NCI-H446 (cell line): ENCODE results near the gene SLC3A2.

Source experiments
- DNase-seq, 2 experiments: peaks; one replicate each; lab custom pipeline; 2025; lab: John Stamatoyannopoulos, UW

SLC3A2 gene

DNA sequence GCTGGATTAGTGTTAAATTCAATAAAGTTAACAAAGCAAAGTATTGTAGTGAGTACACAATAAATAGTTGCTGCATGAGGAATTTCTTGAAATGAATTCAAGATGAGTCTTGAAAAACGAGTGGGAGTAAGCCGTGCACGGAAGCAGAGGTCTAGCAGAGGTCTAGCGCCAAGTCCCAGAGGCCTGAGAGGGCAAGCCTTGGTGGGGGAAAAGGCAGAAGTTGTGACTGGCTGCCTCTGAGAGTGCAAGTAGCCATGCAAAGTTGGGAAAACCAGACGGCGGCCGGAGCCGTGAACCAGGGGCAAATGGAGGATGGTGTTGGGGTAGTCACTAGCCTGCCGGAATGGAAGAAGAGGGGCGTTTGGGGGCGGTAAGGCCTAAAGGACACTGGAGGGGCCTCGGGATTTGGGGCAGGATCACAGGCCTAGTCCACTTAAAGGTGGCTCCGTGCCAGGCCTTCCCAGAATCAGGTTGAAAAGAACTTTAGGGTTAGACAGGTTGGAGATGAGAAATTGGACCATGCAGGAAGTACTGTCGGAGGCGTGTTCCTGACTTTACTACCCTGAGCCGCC lies 379 bp upstream of the SLC3A2 start:
- no peak for DNase-seq

DNA sequence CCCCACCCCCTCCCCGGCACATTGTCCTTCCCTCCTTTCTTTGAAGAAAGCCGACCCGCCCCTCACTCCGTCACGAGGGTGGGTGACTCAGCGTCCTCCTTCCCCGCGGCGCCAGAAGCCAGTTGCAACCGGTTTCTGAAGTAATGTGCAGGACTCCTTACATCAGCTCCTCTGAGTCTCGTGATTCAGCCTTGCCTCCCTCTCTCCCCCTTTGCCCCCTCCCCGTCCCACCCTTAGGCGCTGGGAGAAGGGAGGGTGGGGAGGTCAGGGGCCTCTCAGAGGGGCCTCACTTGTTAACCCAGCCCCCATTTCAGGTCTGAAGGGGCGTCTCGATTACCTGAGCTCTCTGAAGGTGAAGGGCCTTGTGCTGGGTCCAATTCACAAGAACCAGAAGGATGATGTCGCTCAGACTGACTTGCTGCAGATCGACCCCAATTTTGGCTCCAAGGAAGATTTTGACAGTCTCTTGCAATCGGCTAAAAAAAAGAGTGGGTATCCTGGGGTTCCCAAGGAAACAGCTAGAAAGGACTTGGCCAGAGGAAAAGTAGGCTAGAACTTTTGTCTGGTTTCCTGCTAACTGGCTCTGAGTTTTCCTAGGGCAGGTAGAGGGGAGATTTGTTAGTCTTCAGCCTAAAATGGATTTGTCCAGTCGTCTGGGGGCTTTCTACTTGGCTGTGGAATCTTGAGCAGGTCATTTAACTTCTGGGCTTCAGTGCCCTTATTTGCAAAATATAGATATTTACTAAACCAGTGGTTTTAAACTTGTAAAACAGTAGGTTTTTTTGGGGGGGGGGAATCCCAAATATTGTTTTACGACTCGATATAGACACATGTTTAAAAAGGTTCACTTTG lies 1.1 kb downstream of the SLC3A2 start:
- peak; percentile 89 to 90 for DNase-seq

DNA sequence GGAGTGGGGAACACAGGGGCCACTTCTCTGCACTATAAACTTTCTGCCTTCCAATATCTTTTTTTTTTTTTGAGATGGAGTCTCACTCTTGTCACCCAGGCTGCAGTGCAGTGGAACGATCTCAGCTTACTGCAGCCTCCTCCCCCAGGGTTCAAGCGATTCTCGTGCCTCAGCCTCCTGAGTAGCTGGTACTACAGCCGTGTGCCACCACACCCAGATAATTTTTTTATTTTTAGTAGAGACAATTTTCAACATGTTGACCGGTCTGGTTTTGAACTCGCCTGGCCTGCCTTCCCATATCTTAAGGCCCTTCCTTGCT lies 1.7 kb downstream of the SLC3A2 start:
- DNase-seq: no peak

DNA sequence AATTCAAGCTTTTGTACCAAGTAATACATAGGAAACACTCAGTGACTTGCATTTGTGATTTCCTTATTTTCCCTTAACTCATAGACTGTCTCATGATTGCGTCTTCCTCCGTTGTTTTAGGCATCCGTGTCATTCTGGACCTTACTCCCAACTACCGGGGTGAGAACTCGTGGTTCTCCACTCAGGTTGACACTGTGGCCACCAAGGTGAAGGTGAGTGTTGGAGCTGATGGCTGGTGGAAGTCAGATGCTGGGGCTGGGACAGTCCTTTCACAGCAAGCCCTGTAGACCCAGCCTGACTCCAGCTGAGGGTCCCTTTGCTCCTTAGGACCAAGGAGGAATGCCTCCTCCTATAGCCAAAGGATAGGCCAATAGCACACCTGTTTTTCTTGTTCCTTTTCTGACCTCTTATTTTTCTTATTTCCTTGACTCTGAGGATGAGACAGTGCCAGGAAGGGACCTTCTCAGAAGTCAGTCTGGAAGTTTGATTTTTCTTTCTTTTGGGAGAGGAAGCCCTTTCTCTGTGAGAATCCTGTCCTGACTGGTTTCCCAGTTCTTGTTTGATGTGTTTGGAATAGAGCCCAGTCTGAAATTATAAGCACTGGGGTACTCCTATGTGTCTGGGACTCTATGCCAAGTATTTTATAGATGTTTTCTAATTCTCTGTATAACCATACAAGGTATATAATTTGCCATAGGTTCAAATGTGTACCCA lies 2.2 kb downstream of the SLC3A2 start:
- DNase-seq: no peak

DNA sequence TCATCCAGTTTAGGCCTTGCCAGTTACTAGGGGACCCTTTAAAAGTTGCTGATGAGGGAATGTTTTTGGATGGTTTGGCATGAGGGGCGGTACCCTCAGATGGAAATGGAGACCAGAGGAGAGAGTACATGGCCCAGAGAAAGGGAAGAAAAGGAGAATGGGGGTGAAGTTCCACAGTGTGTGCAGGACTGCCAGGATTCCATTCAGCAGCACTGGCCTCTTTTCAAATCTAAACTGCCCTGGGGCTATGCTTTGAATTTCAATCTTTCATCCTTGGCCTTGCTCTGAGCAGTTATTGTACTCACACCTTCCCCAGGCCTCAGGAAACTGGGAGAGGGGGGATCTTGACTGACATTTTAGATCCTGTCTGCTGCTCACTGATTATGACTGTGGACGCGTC lies 3.0 kb downstream of the SLC3A2 start:
- no peak for DNase-seq

DNA sequence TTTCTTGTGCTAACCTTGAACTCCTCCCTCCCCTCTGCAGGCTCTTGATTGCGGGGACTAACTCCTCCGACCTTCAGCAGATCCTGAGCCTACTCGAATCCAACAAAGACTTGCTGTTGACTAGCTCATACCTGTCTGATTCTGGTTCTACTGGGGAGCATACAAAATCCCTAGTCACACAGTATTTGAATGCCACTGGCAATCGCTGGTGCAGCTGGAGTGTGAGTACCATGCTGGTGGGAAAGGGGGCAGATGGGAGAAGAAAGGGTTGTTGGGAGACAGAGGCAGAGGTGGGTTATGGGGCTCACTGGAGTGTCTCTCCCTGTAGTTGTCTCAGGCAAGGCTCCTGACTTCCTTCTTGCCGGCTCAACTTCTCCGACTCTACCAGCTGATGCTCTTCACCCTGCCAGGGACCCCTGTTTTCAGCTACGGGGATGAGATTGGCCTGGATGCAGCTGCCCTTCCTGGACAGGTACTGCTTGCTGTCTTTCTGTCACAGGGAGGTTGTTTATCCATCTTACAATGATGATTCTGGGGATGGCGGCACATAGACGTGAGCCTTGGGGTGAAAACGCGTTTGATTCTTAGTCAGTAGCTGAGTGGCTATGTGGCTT lies 4.5 kb downstream of the SLC3A2 start:
- no peak for DNase-seq

DNA sequence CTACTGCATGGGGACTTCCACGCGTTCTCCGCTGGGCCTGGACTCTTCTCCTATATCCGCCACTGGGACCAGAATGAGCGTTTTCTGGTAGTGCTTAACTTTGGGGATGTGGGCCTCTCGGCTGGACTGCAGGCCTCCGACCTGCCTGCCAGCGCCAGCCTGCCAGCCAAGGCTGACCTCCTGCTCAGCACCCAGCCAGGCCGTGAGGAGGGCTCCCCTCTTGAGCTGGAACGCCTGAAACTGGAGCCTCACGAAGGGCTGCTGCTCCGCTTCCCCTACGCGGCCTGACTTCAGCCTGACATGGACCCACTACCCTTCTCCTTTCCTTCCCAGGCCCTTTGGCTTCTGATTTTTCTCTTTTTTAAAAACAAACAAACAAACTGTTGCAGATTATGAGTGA lies 7.7 kb downstream of the SLC3A2 start:
- no peak for DNase-seq

DNA sequence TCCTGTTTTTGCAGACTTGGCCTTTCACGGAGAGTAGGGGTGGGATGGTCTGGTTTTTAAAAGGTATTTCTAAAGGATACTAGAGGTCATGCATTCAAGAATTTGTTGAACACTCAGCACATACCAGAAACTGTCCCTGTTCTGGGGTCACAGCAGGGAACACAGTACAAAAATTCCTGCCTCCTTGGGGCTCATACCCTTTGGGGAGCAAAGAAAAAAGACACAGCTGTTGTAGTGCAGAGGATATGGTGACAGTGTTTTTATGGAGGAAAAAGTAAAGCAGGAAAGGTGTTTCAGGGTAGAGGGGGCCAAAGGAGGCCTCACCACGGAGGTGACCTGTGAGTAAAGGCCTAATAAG lies 8.4 kb downstream of the SLC3A2 start:
- no peak for DNase-seq

DNA sequence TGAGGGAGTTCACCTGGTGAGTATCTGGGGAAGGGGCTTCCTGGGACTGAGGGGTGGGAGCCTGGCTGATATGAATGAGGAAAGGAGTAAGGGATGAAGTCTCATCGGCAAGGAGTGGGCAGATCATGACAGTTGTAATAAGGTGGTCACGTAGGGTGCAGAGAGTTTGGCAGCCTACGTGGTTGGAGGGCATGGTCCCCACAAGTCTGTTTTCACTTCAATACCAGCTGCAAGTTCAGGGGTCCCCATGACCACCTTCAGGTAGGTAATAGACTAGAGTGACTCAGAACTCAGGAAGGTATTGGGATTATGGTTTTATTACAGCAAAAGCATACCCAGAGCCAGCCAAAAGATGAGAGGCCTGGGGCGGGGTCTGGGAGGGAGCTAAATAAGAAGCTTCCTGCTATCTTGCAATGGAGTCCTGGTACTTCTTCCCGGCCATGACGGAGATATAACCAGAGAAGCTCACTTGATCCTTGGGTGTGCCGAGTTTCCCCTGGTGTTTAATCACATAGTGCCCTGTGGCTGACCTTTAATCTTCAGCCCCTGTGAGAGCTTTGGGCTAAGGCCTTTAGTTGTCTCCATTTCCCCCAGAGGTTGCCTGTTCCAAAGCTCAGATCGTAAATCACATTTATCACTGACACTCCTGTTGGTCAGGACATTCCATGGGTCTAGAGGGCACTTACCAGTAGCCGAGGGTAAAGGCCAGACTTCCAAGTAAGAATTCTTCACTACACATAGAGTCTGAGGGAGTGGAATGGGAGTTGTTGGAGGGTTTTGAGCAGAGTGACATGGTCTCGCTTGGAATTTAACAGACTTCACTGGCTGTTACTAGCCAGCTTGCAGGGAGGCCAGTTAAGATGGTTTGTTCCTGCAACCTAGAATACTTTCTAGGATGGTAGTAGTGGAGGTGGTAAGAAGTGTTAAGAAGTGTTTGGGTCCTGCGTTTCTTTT lies 9.1 kb downstream of the SLC3A2 start:
- no peak for DNase-seq

DNA sequence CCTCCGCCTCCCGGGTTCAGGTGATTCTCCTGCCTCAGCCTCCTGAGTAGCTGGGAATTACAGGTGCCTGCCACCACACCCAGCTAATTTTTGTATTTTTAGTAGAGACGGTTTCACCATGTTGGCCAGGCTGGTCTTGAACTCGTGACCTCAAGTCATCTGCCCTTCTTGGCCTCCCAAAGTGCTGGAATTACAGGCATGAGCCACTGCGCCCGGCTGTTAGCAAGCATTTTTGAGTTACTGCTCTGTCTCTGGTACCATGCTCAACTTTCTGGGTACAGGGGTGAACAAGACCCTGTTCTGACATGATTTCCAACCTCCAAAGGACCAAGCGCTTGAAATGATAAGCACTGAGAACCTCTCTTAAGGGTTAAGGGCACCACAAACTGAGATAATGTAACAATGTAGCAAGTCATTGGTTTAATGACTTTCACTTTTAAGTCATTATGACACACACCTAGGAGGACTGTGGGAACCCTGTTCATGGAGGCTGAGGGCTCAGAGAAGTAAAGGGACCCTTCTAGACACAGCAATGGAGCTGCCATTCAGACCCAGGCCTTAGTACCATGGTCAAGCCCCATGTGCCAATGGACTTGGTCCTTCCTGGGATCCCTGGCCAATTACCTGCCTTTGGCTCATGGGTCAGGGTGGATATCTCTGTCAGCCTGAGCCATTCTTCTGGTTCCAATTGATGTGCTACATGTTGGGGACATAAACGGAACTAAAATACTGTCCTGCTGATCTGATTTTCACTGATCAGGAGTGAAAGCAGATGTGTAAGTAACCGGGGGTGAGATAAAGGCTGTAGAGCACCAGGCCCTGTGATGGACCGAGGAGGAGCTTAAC lies 11.6 kb downstream of the SLC3A2 start:
- DNase-seq: no peak

DNA sequence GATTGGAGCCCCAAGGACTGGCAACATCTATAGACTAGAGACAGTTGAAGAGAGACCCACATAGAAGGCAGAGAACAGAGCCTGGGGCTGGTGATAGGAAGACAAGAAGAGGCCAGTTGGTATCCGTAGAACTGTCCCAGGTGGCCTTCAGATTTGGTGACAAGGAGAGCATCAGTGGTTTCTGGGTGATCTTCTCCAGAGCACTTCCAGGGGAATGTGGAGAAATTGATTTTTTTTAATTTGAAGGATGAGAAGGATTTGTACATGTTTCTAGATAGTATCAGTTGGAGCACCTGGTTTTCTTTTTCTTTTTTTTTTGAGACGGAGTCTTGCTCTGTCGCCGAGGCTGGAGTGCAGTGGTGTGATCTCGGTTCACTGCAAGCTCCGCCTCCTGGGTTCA lies 14.8 kb downstream of the SLC3A2 start:
- no peak for DNase-seq

DNA sequence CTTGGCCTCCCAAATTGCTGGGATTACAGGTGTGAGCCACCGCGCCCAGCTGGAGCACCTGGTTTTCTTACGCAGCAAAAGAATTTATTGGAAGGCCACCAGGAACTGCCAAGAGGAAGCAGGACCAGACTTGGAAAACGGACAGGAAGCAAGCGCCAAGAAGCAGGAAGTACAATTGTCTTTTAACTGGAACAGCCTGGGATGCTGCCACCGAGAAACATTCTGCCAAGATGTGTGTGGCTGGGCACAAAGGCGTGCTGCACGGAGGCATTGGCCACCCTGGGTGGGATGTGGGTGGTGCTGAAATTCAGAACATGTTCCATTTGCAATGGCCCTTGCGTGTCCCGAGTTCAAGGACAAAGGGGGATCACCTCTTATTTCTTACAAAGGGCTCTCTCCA lies 15.4 kb downstream of the SLC3A2 start:
- DNase-seq: no peak

DNA sequence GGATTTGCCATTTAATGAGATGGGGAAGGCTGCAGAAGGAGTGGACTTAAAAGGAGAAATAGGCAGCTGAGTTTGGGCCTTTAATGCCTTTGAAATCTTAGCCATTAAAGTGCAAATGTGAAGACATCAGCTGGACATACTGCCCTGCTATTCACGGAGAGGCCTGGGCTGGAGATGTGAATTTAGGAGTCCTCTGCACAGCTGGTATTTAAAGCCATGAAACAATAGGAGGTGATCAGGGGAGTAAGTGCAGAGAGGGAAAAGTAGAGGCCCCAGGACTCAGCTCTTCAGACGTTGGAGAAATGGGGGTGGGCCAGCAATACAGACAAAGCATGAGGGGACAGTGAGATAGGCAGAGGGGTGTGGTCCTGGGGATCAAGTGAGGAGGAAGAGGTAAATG lies 16.6 kb downstream of the SLC3A2 start:
- no peak for DNase-seq

DNA sequence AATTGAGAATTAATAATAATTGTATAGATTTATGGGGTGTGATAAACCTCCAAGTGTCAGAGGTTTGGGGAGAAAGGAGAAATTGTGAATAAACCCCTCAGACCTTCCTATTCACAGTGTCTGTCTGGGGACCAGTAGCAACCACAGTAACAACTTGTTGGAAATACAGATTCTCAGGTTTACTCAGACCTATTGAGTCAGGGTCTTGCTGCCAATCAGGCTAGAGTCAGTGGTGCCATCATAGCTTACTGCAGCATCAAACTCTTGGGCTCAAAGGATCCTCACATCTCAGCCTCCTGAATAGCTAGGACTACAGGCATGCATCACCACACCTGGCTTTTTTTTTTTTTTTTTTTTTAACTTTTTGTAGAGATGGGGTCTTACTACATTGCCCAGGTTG lies 17.3 kb downstream of the SLC3A2 start:
- DNase-seq: no peak

DNA sequence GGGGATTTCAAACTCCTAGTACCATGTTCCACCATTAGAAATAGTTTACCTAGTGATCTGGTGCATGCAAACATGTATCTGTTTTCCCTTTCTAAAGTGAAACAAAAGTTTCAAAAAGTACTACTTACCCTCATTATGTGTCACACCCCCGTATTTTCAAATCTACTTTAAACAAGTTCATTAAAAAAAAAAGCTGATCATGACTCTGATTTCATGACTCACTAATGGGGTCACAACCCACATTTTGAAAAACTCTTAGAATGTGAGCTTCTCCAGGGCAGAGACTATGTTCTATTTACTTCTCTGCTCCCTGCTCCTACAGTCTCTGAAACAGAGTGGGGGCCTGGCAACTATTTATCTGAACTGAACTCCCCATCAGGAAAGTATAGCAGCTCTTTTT lies 22.2 kb downstream of the SLC3A2 start:
- DNase-seq: no peak

DNA sequence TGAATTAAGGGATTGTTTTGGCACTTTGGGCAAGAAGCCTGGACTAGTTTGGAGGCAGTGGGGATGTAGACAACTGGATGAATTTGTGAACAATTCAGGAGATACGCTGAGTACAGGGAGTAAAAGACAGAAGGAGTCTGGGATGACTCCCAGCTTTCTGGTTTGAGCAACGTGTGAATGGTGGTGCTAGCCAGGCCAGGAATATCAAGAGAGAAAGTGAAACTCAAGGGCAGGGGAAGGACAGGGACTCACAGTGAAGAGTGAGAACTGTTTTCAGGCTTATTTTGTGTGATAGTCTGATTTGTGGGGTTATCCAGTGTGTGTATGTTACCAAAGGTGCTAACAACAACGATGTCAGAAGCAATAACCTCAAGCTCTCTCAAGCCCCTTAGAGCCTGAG lies 24.6 kb downstream of the SLC3A2 start:
- no peak for DNase-seq

DNA sequence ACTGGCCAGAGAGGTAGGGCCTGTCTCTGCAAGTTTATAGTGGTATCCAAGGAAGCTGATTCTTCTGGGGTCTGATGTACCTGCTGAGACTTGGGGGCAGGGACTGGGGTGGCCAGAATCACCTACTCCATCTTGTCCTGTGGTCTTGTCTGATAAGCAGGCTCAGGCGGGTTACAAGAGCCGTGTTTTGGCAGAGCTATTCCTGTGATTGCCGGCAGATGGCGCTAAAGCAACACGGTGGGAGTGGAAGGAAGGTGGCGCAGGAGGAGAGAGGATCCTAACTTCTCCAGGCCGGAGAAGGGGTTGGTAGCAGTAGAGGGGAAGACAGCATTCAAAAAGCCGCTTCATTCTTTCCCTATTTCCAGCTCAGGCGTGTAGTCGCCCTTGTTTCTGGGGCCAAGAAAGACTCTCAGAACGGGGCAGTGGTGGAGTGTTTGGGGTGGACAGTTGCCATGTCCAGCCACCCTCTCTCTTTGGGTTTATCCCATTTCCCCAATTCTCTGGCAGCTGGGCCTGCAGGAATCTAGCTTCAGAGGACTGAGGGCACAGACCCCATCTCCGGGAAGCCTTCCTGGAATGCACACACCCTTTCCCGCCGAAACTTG lies 25.3 kb downstream of the SLC3A2 start:
- DNase-seq: peak; percentile 71 to 84

DNA sequence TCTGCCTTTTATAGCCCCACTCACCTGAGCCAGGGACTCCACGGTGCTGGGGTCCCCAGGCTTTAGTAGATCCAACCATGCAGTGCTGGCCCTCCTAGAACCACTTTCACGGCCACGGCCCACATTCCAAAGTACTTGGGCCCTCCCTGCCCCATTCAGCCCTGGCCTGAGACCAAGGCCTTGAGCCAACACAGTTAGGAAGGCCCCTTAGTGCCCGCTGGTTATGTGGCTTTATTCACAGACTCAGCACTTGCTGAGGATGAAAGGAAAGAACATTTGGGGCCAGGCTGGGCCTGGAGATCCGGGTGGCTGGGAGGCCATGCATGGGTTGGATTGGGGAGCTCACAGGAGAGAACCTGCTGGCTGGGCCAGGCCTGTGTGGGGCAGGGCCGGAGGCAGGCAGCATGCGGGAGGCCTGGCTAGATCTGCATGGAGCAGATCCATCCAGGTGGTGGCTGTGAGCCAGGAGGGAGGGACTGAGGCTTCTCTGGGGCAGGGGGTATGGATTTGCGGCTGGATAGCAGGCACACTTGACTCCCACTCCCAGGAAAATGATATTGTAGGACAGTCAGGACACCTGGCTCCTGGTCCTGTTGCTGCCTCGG lies 27.9 kb downstream of the SLC3A2 start:
- no peak for DNase-seq

DNA sequence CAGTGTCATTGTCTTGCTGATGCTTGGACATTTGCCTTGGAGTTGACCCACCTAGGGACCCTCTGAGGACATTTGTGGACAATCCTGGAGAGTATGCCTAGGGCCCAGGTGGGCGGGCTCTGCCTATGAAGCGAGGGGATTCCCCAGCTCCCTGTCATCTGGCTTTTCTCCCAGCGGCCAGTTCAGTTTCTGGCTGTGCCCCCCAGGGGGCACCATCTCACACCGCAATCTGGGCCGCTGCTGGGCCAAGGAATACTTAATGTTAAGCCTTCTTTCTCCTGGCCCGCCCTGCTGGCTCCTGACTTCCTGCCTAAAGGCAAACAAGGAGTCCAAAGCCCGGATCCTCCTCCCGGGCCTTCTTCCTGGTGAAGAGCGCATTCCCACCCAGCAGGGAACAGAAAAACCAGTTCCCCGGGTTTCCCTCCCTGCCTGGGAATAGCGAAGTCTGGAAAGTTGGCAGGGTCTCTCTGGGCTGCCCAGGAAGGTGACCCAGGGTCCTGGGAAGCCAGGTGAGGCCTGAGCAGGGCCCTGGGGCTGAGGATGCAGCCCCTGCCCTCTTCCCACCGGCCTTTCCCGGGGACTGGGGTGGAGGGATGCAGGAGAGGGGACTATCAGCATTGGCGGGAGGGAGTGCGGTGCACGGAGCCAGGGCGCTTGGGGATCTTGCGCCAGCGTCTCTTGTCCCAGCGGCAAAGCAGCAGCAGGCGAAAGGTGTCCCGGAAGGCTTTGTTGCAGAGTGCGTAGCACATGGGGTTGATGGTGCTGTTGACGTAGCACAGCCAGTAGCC lies 28.6 kb downstream of the SLC3A2 start:
- peak in 1 of 2 experiments; percentile 54 for DNase-seq
